ENCODE data around the gene KRT6C.
"Not testable (repeated sequence)": the region's sequence is repeated elsewhere in the genome, so short reads cannot be mapped to it uniquely, and the experiment has no call there.

Gene KRT6C

GRCh38 chr12:52473768-52474167 lies at the start of gene KRT6C:
TSS of gene KRT6C (minus strand) at chr12:52473805. CDS start at chr12:52473737, 68 bp downstream.
- no peak for DNase-seq

GRCh38 chr12:52522346-52523011 lies 48.9 kb upstream of the KRT6C start:
- DNase-seq: no peak

- no peak for DNase-seq
Observed at GRCh38 chr12:52521568-52522266, 48.1 kb upstream of the KRT6C start.

GRCh38 chr12:52521175-52521567 lies 47.6 kb upstream of the KRT6C start:
- no peak for DNase-seq

GRCh38 chr12:52519826-52520662 lies 46.4 kb upstream of the KRT6C start, which contains the start of gene KRT5:
TSS of gene KRT5 (minus strand) at chr12:52520394. CDS start at chr12:52520296, 98 bp downstream.
- no peak for DNase-seq

- no peak for DNase-seq
Observed at GRCh38 chr12:52519387-52519703, 45.7 kb upstream of the KRT6C start.

GRCh38 chr12:52518574-52519386 lies 45.2 kb upstream of the KRT6C start:
- DNase-seq: no peak

GRCh38 chr12:52517888-52518287 lies 44.3 kb upstream of the KRT6C start:
- DNase-seq: no peak

GRCh38 chr12:52517005-52517835 lies 43.6 kb upstream of the KRT6C start:
- no peak for DNase-seq

- DNase-seq: no peak
Observed at GRCh38 chr12:52515927-52516831, 42.6 kb upstream of the KRT6C start.

- no peak for DNase-seq
Observed at GRCh38 chr12:52515319-52515646, 41.7 kb upstream of the KRT6C start.

GRCh38 chr12:52514471-52515318 lies 41.1 kb upstream of the KRT6C start:
- DNase-seq: no peak

- no peak for DNase-seq
Observed at GRCh38 chr12:52513736-52514135, 40.1 kb upstream of the KRT6C start.

GRCh38 chr12:52508211-52508610 lies 34.6 kb upstream of the KRT6C start:
- DNase-seq: no peak

GRCh38 chr12:52506858-52507715 lies 33.5 kb upstream of the KRT6C start:
- no peak for DNase-seq

GRCh38 chr12:52502877-52503276 lies 29.3 kb upstream of the KRT6C start:
- DNase-seq: no peak

- no peak for DNase-seq
Observed at GRCh38 chr12:52501490-52501889, 27.9 kb upstream of the KRT6C start.

GRCh38 chr12:52500574-52500973 lies 27.0 kb upstream of the KRT6C start:
- not testable (repeated sequence) for DNase-seq

Data from activated naive CD4-positive, alpha-beta T cell treated with anti-CD3 and anti-CD28 coated beads, Interleukin-2, amount 50 U/mL, for 16 hours (primary cell).